ENCODE data around the gene PTPN9. TPM values are rescaled to one million over a fixed set of nuclear protein-coding genes. Genes with fewer than 3 reads are reported as not detected.
A peak's percentile ranks its signal among the peaks of the same experiment; 100 is the strongest.

Gene PTPN9
- total RNA-seq, 1 donor from 2014 or later: 8.6 TPM

- peaks cover 21% of the 10 kb centered on the region for H3K79me2 ChIP-seq (ENCODE audit: low read depth)
- Mint-ChIP-seq H3K36me3 (no peaks in the 10 kb centered on the region), H3K27me3 (ENCODE audit: insufficient read depth, low read depth) (peaks cover 7% of the 10 kb centered on the region), H3K27ac (no peak overlapping the region), H3K4me3 (peak overlapping the region; percentile 87), H3K4me1 (peaks cover 13% of the 10 kb centered on the region), H3K9me3 (no peaks in the 10 kb centered on the region)
- peak overlapping the region; percentile 88 for H2AFZ ChIP-seq (replicated peaks)
- H3K9me3 ChIP-seq (ENCODE audit: low read depth): no peaks in the 10 kb centered on the region
- peak overlapping the region; percentile 84 for H3K4me2 ChIP-seq
- no peak for TF ChIP-seq CTCF (IDR thresholded peaks at IDR 0.05)
- TF ChIP-seq EZH2 (IDR thresholded peaks at IDR 0.05): peak; percentile 35
- TF ChIP-seq EZH2phosphoT487 (IDR thresholded peaks at IDR 0.05): no peak
- H3F3A ChIP-seq (ENCODE audit: low read depth): peaks cover 37% of the 10 kb centered on the region
- H3K4me1 ChIP-seq: peaks cover 4% of the 10 kb centered on the region
- peak overlapping the region; percentile 74 for H3K27ac ChIP-seq
- peak overlapping the region; percentile 58 for H3K9ac ChIP-seq
- H4K20me1 ChIP-seq (ENCODE audit: low read depth): peaks cover 7% of the 10 kb centered on the region
- DNase-seq (ENCODE audit: low spot score): peak; percentile 93
- no peaks in the 10 kb centered on the region for H3K36me3 ChIP-seq
- H3K4me3 ChIP-seq: peak overlapping the region; percentile 85
- no peaks in the 10 kb centered on the region for H3K27me3 ChIP-seq
These were observed 123.6 kb downstream of the PTPN9 start for GRCh38 chr15:75455424-75455981.

DNA sequence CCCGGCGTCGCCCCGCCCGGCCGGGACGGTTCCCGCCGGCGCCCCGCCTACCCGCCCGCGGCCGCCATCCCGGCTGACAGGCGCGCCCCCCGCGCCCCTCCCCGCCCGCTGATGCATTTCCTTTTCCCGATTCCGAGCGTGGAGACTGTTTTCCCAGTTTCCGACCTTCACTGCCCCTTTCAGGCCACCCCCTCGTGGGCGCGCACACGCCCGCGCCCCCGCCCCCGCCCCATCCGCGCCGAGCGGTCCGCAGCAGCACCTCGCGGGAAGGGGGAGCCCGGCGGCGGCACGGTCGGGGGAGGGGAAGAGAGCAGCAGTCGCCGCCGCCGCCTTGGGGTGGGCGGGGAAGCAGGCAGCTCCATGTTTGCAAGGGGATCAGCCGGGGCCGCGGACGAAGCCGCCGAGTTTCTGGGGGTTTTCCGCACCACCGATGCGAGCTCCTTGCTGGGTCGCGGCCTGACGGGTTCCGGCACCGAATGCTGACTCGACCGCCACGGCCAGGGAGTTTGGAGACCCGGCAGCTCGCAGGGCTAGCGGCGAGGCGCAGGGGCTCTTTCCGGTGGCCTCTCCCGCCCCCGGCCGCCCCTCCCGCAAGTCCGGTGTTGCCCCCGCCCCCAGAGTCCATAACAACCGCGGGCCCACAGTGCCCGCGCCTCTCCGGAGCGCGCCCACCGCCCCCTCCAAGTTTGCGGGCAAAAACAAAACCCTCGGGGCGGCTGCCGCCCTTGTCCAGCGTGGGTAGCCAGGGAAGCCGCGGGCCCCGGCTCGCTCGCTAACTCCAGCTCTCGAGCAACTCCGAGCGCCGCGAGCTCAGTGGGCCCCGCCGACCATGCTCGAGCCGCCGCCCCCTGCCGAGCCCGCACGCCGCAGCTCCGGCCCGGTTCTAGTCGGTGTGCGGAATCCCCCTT lies 124.4 kb downstream of the PTPN9 start:
- peak overlapping the region; percentile 87 for H3K4me3 Mint-ChIP-seq
- Histone ChIP-seq H3K79me2 (ENCODE audit: low read depth) (peaks cover 29% of the 10 kb centered on the region), H3K4me3 (peak overlapping the region; percentile 85), H3K4me2 (peak overlapping the region; percentile 84), H3K4me1 (peaks cover 6% of the 10 kb centered on the region), H3K27ac (peak overlapping the region; percentile 74), H2AFZ (replicated peaks) (peak overlapping the region; percentile 32), H4K20me1 (ENCODE audit: low read depth) (peaks cover 15% of the 10 kb centered on the region), H3K9me3 (ENCODE audit: low read depth) (no peaks in the 10 kb centered on the region), H3F3A (ENCODE audit: low read depth) (peaks cover 45% of the 10 kb centered on the region), H3K27me3 (no peaks in the 10 kb centered on the region), H3K9ac (peak overlapping the region; percentile 58), H3K36me3 (no peaks in the 10 kb centered on the region)
- H3K36me3 Mint-ChIP-seq: no peaks in the 10 kb centered on the region
- no peak for TF ChIP-seq EZH2phosphoT487 (IDR thresholded peaks at IDR 0.05)
- no peak for TF ChIP-seq CTCF (IDR thresholded peaks at IDR 0.05)
- no peak for TF ChIP-seq EZH2 (IDR thresholded peaks at IDR 0.05)
- H3K27ac Mint-ChIP-seq: no peak overlapping the region
- H3K9me3 Mint-ChIP-seq: no peaks in the 10 kb centered on the region
- DNase-seq (ENCODE audit: low spot score): peak; percentile 85
- peaks cover 9% of the 10 kb centered on the region for H3K27me3 Mint-ChIP-seq (ENCODE audit: insufficient read depth, low read depth)
- peaks cover 21% of the 10 kb centered on the region for H3K4me1 Mint-ChIP-seq

- H2AFZ ChIP-seq (replicated peaks): no peak overlapping the region
- peak overlapping the region; percentile 96 for H3K4me3 Mint-ChIP-seq
These were observed 125.2 kb downstream of the PTPN9 start for GRCh38 chr15:75453703-75454470.

More at GRCh38 chr15:75453703-75454470, 125.2 kb downstream of the PTPN9 start:
- Histone ChIP-seq H3K4me1 (peaks cover 13% of the 10 kb centered on the region), H3K27ac (peak overlapping the region; percentile 92), H3K4me2 (peak overlapping the region; percentile 89), H4K20me1 (ENCODE audit: low read depth) (peaks cover 23% of the 10 kb centered on the region), H3K9me3 (ENCODE audit: low read depth) (no peaks in the 10 kb centered on the region), H3K9ac (peak overlapping the region; percentile 36), H3K79me2 (ENCODE audit: low read depth) (peaks cover 37% of the 10 kb centered on the region), H3K4me3 (peak overlapping the region; percentile 85), H3K36me3 (no peaks in the 10 kb centered on the region), H3K27me3 (no peaks in the 10 kb centered on the region), H3F3A (ENCODE audit: low read depth) (peaks cover 45% of the 10 kb centered on the region)
- no peaks in the 10 kb centered on the region for H3K36me3 Mint-ChIP-seq
- TF ChIP-seq CTCF (IDR thresholded peaks at IDR 0.05) (no peak), EZH2 (IDR thresholded peaks at IDR 0.05) (no peak), EZH2phosphoT487 (IDR thresholded peaks at IDR 0.05) (no peak)
- H3K9me3 Mint-ChIP-seq: no peaks in the 10 kb centered on the region
- peaks cover 24% of the 10 kb centered on the region for H3K4me1 Mint-ChIP-seq
- H3K27ac Mint-ChIP-seq: peak overlapping the region; percentile 90
- H3K27me3 Mint-ChIP-seq (ENCODE audit: insufficient read depth, low read depth): peaks cover 9% of the 10 kb centered on the region
- peak; percentile 100 for DNase-seq (ENCODE audit: low spot score)

Data from neural progenitor cell (in vitro differentiated cells).